HUES6 (cell line): ENCODE data around the gene RAB28.

Experiments used
- H3K27ac ChIP-seq: 2 replicates; pipeline ENCODE4 v1.7.0; 2013; ENCODE audit warnings: low read depth, mild to moderate bottlenecking, low read length, inconsistent platforms
- H3K27me3 ChIP-seq: 2 replicates; pipeline ENCODE4 v1.6.1; 2013; ENCODE audit warnings: low read length; ENCODE audit not compliant: control insufficient read depth, insufficient read depth
- H3K36me3 ChIP-seq: 2 replicates; pipeline ENCODE4 v1.6.1; 2013; ENCODE audit warnings: low read length; ENCODE audit not compliant: control insufficient read depth, insufficient read depth
- H3K4me1 ChIP-seq: 2 replicates; pipeline ENCODE4 v1.6.1; 2013; ENCODE audit warnings: low read length; ENCODE audit not compliant: control insufficient read depth, insufficient read depth
- H3K4me3 ChIP-seq: 2 replicates; pipeline ENCODE4 v1.5.1; 2013; ENCODE audit warnings: low read depth, low read length
- H3K9ac ChIP-seq: one replicate; pipeline ENCODE4 v1.6.1; 2013; ENCODE audit warnings: mild to moderate bottlenecking, low read length
- H3K9me3 ChIP-seq: 2 replicates; pipeline ENCODE4 v1.6.1; 2013; ENCODE audit warnings: low read depth, low read length; ENCODE audit not compliant: control insufficient read depth, insufficient read depth

The RAB28 gene

GRCh38 chr4:13504374-13504773 is 20.2 kb upstream of the RAB28 start:
- Histone ChIP-seq H3K9me3 (0 out of 2 replicates have a peak, but pooled peaks cover 5% of the 10 kb centered on the region), H3K9ac (no peak overlapping the region), H3K4me3 (no peak overlapping the region), H3K4me1 (peaks cover under 1% of the 10 kb centered on the region; the same call in 1 of the 2 replicates), H3K36me3 (no peaks in the 10 kb centered on the region), H3K27ac (no peak overlapping the region), H3K27me3 (no peaks in the 10 kb centered on the region)

GRCh38 chr4:13498469-13498868 is 14.3 kb upstream of the RAB28 start:
- Histone ChIP-seq H3K9me3 (no peaks in the 10 kb centered on the region), H3K27me3 (no peaks in the 10 kb centered on the region), H3K27ac (no peak overlapping the region), H3K36me3 (no peaks in the 10 kb centered on the region), H3K4me3 (no peak overlapping the region), H3K9ac (no peak overlapping the region), H3K4me1 (no peaks in the 10 kb centered on the region)

- no peaks in the 10 kb centered on the region for H3K36me3 ChIP-seq
- no peaks in the 10 kb centered on the region for H3K27me3 ChIP-seq
- no peaks in the 10 kb centered on the region for H3K4me1 ChIP-seq
- H3K9me3 ChIP-seq: no peaks in the 10 kb centered on the region
- H3K4me3 ChIP-seq: no peak overlapping the region
- H3K27ac ChIP-seq: no peak overlapping the region
- no peak overlapping the region for H3K9ac ChIP-seq
Observed at GRCh38 chr4:13496605-13497004, 12.5 kb upstream of the RAB28 start.

- no peaks in the 10 kb centered on the region for H3K36me3 ChIP-seq
- no peaks in the 10 kb centered on the region for H3K27me3 ChIP-seq
Observed at GRCh38 chr4:13495753-13496152, 11.6 kb upstream of the RAB28 start.

GRCh38 chr4:13493793-13494192 is 9.7 kb upstream of the RAB28 start:
- H3K4me1 ChIP-seq: peaks cover 3% of the 10 kb centered on the region; the same call in 1 of the 2 replicates
- no peak overlapping the region for H3K9ac ChIP-seq
- no peaks in the 10 kb centered on the region for H3K9me3 ChIP-seq
- no peaks in the 10 kb centered on the region for H3K27me3 ChIP-seq
- no peak overlapping the region for H3K27ac ChIP-seq
- H3K4me3 ChIP-seq: no peak overlapping the region
- no peaks in the 10 kb centered on the region for H3K36me3 ChIP-seq

More at GRCh38 chr4:13495753-13496152, 11.6 kb upstream of the RAB28 start:
- H3K9ac ChIP-seq: no peak overlapping the region
- H3K4me1 ChIP-seq: peaks cover 3% of the 10 kb centered on the region; the same call in 1 of the 2 replicates
- no peak overlapping the region for H3K4me3 ChIP-seq
- H3K9me3 ChIP-seq: no peaks in the 10 kb centered on the region
- H3K27ac ChIP-seq: no peak overlapping the region

- Histone ChIP-seq H3K9me3 (no peaks in the 10 kb centered on the region), H3K27me3 (no peaks in the 10 kb centered on the region), H3K27ac (no peak overlapping the region), H3K36me3 (no peaks in the 10 kb centered on the region), H3K4me3 (no peak overlapping the region), H3K4me1 (peaks cover 3% of the 10 kb centered on the region; the same call in 1 of the 2 replicates), H3K9ac (no peak overlapping the region)
Observed at GRCh38 chr4:13492747-13493146, 8.6 kb upstream of the RAB28 start.

GRCh38 chr4:13484749-13485221 is 645 bp upstream of the RAB28 start:
- Histone ChIP-seq H3K27me3 (no peaks in the 10 kb centered on the region), H3K4me3 (peak overlapping the region; percentile 99), H3K9ac (peak overlapping the region; percentile 99), H3K9me3 (no peaks in the 10 kb centered on the region), H3K4me1 (0 out of 2 replicates have a peak, but pooled peaks cover 4% of the 10 kb centered on the region), H3K27ac (peak overlapping the region; percentile 100), H3K36me3 (no peaks in the 10 kb centered on the region)

GRCh38 chr4:13483768-13484121 is 395 bp downstream of the RAB28 start:
- peak overlapping the region; percentile 99 for H3K9ac ChIP-seq
- no peaks in the 10 kb centered on the region for H3K9me3 ChIP-seq
- H3K4me3 ChIP-seq: peak overlapping the region; percentile 99
- peak overlapping the region; percentile 100 for H3K27ac ChIP-seq
- no peaks in the 10 kb centered on the region for H3K36me3 ChIP-seq
- H3K4me1 ChIP-seq: 0 out of 2 replicates have a peak, but pooled peaks cover 4% of the 10 kb centered on the region
- H3K27me3 ChIP-seq: no peaks in the 10 kb centered on the region

- no peaks in the 10 kb centered on the region for H3K27me3 ChIP-seq
- no peaks in the 10 kb centered on the region for H3K36me3 ChIP-seq
- no peaks in the 10 kb centered on the region for H3K9me3 ChIP-seq
- H3K9ac ChIP-seq: peak overlapping the region; percentile 99
- H3K4me3 ChIP-seq: peak overlapping the region; percentile 99
- 0 out of 2 replicates have a peak, but pooled peaks cover 4% of the 10 kb centered on the region for H3K4me1 ChIP-seq
- H3K27ac ChIP-seq: peak overlapping the region; percentile 100; the same call in 1 of the 2 replicates
Observed at GRCh38 chr4:13483136-13483767, 888 bp downstream of the RAB28 start.

GRCh38 chr4:13481569-13481968 is 2.6 kb downstream of the RAB28 start:
- Histone ChIP-seq H3K9me3 (no peaks in the 10 kb centered on the region), H3K4me1 (0 out of 2 replicates have a peak, but pooled peaks cover 4% of the 10 kb centered on the region), H3K27me3 (no peaks in the 10 kb centered on the region), H3K9ac (no peak overlapping the region), H3K36me3 (peaks cover 2% of the 10 kb centered on the region), H3K4me3 (no peak overlapping the region), H3K27ac (no peak overlapping the region)

GRCh38 chr4:13478707-13479106 is 5.4 kb downstream of the RAB28 start:
- no peak overlapping the region for H3K9ac ChIP-seq
- H3K4me1 ChIP-seq: 0 out of 2 replicates have a peak, but pooled peaks cover 4% of the 10 kb centered on the region
- H3K36me3 ChIP-seq: peaks cover 7% of the 10 kb centered on the region
- H3K4me3 ChIP-seq: no peak overlapping the region
- H3K9me3 ChIP-seq: no peaks in the 10 kb centered on the region
- H3K27ac ChIP-seq: no peak overlapping the region
- no peaks in the 10 kb centered on the region for H3K27me3 ChIP-seq
